ENCODE measurements around the gene PPIL3. TPM values are rescaled to one million over a fixed set of nuclear protein-coding genes. Genes with fewer than 3 reads are reported as not detected.
A peak's percentile ranks its signal among the peaks of the same experiment; 100 is the strongest.

PPIL3 gene
- polyA plus RNA-seq, 1 donor (not counting 4 experiments of a cell fraction or from before 2014, with no cell fraction given) = 84.0 TPM

DNA sequence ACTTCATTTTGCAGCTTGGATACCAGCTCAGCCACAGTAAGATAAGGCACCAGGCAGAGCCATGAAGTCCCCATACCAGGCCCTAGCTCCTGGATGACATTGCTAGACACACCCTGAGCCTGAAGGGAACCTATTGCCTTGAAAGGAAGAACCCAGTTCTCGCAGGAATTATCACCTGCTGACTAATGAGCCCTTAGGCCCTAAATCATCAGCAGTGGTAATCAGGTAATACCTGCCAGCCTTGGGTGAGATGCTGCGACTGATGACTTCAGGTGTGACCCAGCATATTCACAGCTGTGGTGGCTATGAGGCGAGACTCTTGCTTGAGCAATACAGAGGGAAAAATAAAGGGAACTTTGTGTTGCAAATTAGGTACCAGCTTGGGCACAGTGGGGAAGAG lies 49.4 kb downstream of the PPIL3 start:
- FAIRE-seq = peak; percentile 44
- Histone ChIP-seq H3K9ac (ENCODE audit: control insufficient read depth, extremely low read depth, insufficient read depth, low read length) (no peak overlapping the region), H3K79me2 (ENCODE audit: control insufficient read depth, insufficient read depth, low read length) (no peaks in the 10 kb centered on the region), H3K27me3 (ENCODE audit: control insufficient read depth, extremely low read depth, insufficient read depth, low read length) (no peaks in the 10 kb centered on the region), H2AFZ (ENCODE audit: control insufficient read depth, low read length) (no peak overlapping the region), H3K27ac (ENCODE audit: control insufficient read depth, insufficient read depth, low read length) (no peak overlapping the region), H3K4me1 (ENCODE audit: control insufficient read depth, extremely low read depth, insufficient read depth, low read length) (peaks cover 7% of the 10 kb centered on the region), H3K4me2 (ENCODE audit: control insufficient read depth, extremely low read depth, insufficient read depth, low read depth, low read length) (no peak overlapping the region), H3K9me3 (ENCODE audit: control insufficient read depth, low read depth, low read length) (peaks cover 2% of the 10 kb centered on the region), H3K9me1 (ENCODE audit: control insufficient read depth, extremely low read depth, insufficient read depth, low read length) (no peaks in the 10 kb centered on the region), H4K20me1 (ENCODE audit: control insufficient read depth, extremely low read depth, insufficient read depth, low read length) (no peaks in the 10 kb centered on the region), H3K4me3 (ENCODE audit: control insufficient read depth in 2 of 3, extremely low read depth in 1 of 3, insufficient read depth in 2 of 3, low read depth in 1 of 3, low read length in 3 of 3) (no peak overlapping the region), H3K36me3 (ENCODE audit: control insufficient read depth in 2 of 2, extremely low read depth in 1 of 2, insufficient read depth in 2 of 2, low read length in 2 of 2) (no peaks in the 10 kb centered on the region)
- dilution Hi-C loops (cut with MboI; ENCODE audit: extremely low pct_ligation_motif_present, low sequenced_read_pairs) = no loop called here
- no peak for TF ChIP-seq EZH2 (IDR thresholded peaks at IDR 0.05; ENCODE audit: low read length)
- TF ChIP-seq, protein P1, sequence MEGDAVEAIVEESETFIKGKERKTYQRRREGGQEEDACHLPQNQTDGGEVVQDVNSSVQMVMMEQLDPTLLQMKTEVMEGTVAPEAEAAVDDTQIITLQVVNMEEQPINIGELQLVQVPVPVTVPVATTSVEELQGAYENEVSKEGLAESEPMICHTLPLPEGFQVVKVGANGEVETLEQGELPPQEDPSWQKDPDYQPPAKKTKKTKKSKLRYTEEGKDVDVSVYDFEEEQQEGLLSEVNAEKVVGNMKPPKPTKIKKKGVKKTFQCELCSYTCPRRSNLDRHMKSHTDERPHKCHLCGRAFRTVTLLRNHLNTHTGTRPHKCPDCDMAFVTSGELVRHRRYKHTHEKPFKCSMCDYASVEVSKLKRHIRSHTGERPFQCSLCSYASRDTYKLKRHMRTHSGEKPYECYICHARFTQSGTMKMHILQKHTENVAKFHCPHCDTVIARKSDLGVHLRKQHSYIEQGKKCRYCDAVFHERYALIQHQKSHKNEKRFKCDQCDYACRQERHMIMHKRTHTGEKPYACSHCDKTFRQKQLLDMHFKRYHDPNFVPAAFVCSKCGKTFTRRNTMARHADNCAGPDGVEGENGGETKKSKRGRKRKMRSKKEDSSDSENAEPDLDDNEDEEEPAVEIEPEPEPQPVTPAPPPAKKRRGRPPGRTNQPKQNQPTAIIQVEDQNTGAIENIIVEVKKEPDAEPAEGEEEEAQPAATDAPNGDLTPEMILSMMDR (optimal IDR thresholded peaks at IDR 0.05 in 1 of 3, IDR thresholded peaks at IDR 0.05 in 1 of 3, conservative IDR thresholded peaks at IDR 0.05 in 1 of 3; ENCODE audit: extremely low read depth in 1 of 3, insufficient read depth in 2 of 3, low read length in 3 of 3) = no peak
- no peak for DNase-seq (ENCODE audit: low read depth, low spot score)

DNA sequence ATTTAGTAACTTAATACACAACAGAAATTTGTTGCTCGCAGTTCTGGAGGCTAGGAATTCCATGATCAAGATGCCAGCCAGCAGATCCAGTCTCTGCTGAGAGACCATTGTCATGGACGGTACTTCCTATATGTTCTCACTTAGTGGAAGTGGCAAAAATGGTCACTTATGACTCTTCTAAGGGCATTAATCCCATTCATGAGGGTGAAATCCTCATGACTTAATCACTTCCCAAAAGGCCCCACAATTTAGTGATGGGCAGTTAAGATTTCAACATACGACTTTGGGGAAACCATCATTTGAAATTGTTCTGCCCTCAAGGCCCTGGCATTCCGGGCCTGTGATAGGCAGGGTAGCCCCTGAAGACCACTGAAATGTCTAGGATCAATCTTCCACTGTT lies 54.2 kb downstream of the PPIL3 start:
- dilution Hi-C loops (cut with MboI; ENCODE audit: extremely low pct_ligation_motif_present, low sequenced_read_pairs) = no loop called here
- no peak for DNase-seq (ENCODE audit: low read depth, low spot score)
- Histone ChIP-seq H4K20me1 (ENCODE audit: control insufficient read depth, extremely low read depth, insufficient read depth, low read length) (no peaks in the 10 kb centered on the region), H3K4me3 (ENCODE audit: control insufficient read depth in 2 of 3, extremely low read depth in 1 of 3, insufficient read depth in 2 of 3, low read depth in 1 of 3, low read length in 3 of 3) (no peak overlapping the region), H3K9ac (ENCODE audit: control insufficient read depth, extremely low read depth, insufficient read depth, low read length) (no peak overlapping the region), H3K9me1 (ENCODE audit: control insufficient read depth, extremely low read depth, insufficient read depth, low read length) (no peaks in the 10 kb centered on the region), H3K36me3 (ENCODE audit: control insufficient read depth in 2 of 2, extremely low read depth in 1 of 2, insufficient read depth in 2 of 2, low read length in 2 of 2) (no peaks in the 10 kb centered on the region), H3K79me2 (ENCODE audit: control insufficient read depth, insufficient read depth, low read length) (no peaks in the 10 kb centered on the region), H3K27me3 (ENCODE audit: control insufficient read depth, extremely low read depth, insufficient read depth, low read length) (no peaks in the 10 kb centered on the region), H2AFZ (ENCODE audit: control insufficient read depth, low read length) (no peak overlapping the region), H3K27ac (ENCODE audit: control insufficient read depth, insufficient read depth, low read length) (no peak overlapping the region), H3K4me2 (ENCODE audit: control insufficient read depth, extremely low read depth, insufficient read depth, low read depth, low read length) (no peak overlapping the region), H3K9me3 (ENCODE audit: control insufficient read depth, low read depth, low read length) (peaks cover 2% of the 10 kb centered on the region), H3K4me1 (ENCODE audit: control insufficient read depth, extremely low read depth, insufficient read depth, low read length) (peaks cover 5% of the 10 kb centered on the region)
- no peak for FAIRE-seq
- no peak for TF ChIP-seq EZH2 (IDR thresholded peaks at IDR 0.05; ENCODE audit: low read length)
- TF ChIP-seq, protein P1 (optimal IDR thresholded peaks at IDR 0.05 in 1 of 3, IDR thresholded peaks at IDR 0.05 in 1 of 3, conservative IDR thresholded peaks at IDR 0.05 in 1 of 3; ENCODE audit: extremely low read depth in 1 of 3, insufficient read depth in 2 of 3, low read length in 3 of 3) = no peak
